Lower leg skin (tissue), 4 donors: ENCODE data around the gene PPP1R13B. TPM values are rescaled to one million over a fixed set of nuclear protein-coding genes. Genes with fewer than 3 reads are reported as not detected.

ENCODE experiments used
- DNase-seq, 2 donors: peaks; one replicate each; pipeline ENCODE4 v3.0.0-alpha.2; 2019; ENCODE audit warnings: low spot score in 2 of 2
- H3K4me3 ChIP-seq: fragments of 200-600 bp; sonication (generic); 2 replicates; pipeline ENCODE4 v1.5.1; 2017; ENCODE audit warnings: mild to moderate bottlenecking, low read depth; ENCODE audit not compliant: poor library complexity, severe bottlenecking
- CTCF ChIP-seq, 3 donors: fragments of 450-650 bp; IDR thresholded peaks; one replicate each; pipeline ENCODE4 v1.5.1; 2016; ENCODE audit warnings: antibody characterized with exemption in 3 of 3, mild to moderate bottlenecking in 3 of 3, moderate library complexity in 2 of 3
- POLR2A ChIP-seq, 2 donors: fragments of 450-650 bp; IDR thresholded peaks; one replicate each; pipeline ENCODE4 v1.6.1; 2016 to 2017; ENCODE audit warnings: antibody characterized with exemption in 2 of 2, mild to moderate bottlenecking in 1 of 2, moderate library complexity in 1 of 2
- WGBS, 2 donors: methylation state at CpG; one replicate each; pipeline ENCODE4 v1.1.5; 2018; 5-methylcytosine and 5-hydroxymethylcytosine counted together
- intact Hi-C: fragments of 100-400 bp; cut with DNase I; formaldehyde crosslinking; loops from one replicate; pipeline ENCODE4 v1.15.0; 2023; ENCODE audit warnings: low total_unique reads
- total RNA-seq, 4 donors: library from RNA; depleted of rRNA; stranded (reverse); fragments of >200 nt; gene quantifications; one replicate each; pipeline ENCODE4 v1.1.0, GENCODE V29; 2016

Gene PPP1R13B
- total RNA-seq, 4 donors from 2014 or later, result 28.9 to 55.8 (median 41.5) TPM

DNA sequence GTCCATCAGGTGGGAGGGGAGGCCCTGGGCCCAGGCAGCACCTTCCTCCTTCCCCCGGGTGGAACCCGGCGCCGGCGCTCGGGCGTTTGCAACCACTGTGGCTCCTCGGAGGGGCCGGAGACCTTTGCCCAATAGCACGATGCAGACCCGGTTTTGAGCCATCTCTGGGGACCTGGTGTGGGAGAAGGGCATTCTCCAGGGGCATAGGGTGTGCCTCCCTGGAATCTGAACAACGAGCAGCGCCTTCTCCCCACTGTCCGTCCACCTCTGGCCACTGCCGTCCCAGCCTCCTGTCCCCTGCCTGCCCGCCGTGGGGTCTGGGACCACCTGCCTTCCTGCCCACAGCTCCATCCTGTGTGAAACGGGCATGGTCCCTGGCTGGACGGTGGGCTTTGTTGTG lies 119.2 kb downstream of the PPP1R13B start:
- no peak for DNase-seq
- 86 to 90% methylated on average over 19 of the region's 19 CpGs for WGBS, 2 donors
- intact Hi-C loops, result no loop called here
- H3K4me3 ChIP-seq, result no peak overlapping the region
- TF ChIP-seq CTCF (IDR thresholded peaks at IDR 0.05) (no peak), POLR2A (IDR thresholded peaks at IDR 0.05) (no peak)

- no peak overlapping the region for H3K4me3 ChIP-seq
- TF ChIP-seq CTCF (IDR thresholded peaks at IDR 0.05) (no peak), POLR2A (IDR thresholded peaks at IDR 0.05) (no peak)
- WGBS, 2 donors, result 81 to 87% methylated on average over 44 to 46 of the region's 53 CpGs
- intact Hi-C loops, result no loop called here
- DNase-seq, result no peak
Observed at GRCh38 chr14:103727313-103727980, 119.9 kb downstream of the PPP1R13B start.

- 87 to 95% methylated on average over 17 to 18 of the region's 18 CpGs for WGBS, 2 donors
- DNase-seq, result no peak
- intact Hi-C loops, result no loop called here
- TF ChIP-seq CTCF (IDR thresholded peaks at IDR 0.05) (no peak), POLR2A (IDR thresholded peaks at IDR 0.05) (no peak)
- H3K4me3 ChIP-seq, result no peak overlapping the region
Observed at GRCh38 chr14:103726474-103726873, 120.9 kb downstream of the PPP1R13B start.

GRCh38 chr14:103725739-103726395 lies 121.5 kb downstream of the PPP1R13B start:
- no peak for DNase-seq
- intact Hi-C loops, result no loop called here
- no peak overlapping the region for H3K4me3 ChIP-seq
- TF ChIP-seq CTCF (IDR thresholded peaks at IDR 0.05) (no peak), POLR2A (IDR thresholded peaks at IDR 0.05) (no peak)
- WGBS, 2 donors, result 92 to 97% methylated on average over 16 of the region's 16 CpGs

- no peak overlapping the region for H3K4me3 ChIP-seq
- no peak for DNase-seq
- no peak for TF ChIP-seq CTCF (IDR thresholded peaks at IDR 0.05)
- TF ChIP-seq POLR2A (IDR thresholded peaks at IDR 0.05), result no peak
- intact Hi-C loops, result no loop called here
- 92 to 96% methylated on average over 25 to 29 of the region's 29 CpGs for WGBS, 2 donors
Observed at GRCh38 chr14:103725001-103725682, 122.2 kb downstream of the PPP1R13B start.
